HepG2 (cell line): ENCODE measurements around the gene GLYR1.

Experiments used
- CC2D1A ChIP-seq: sonication (generic); formaldehyde crosslinking; IDR thresholded peaks from 2 replicates; pipeline ENCODE4 v1.8.1; 2023; ENCODE audit warnings: mild to moderate bottlenecking, missing genetic modification reagents
- GABPA ChIP-seq, 2 experiments: IDR thresholded peaks; 2 replicates each; pipeline ENCODE4 v1.6.1; 2011 to 2016; ENCODE audit warnings: low read depth in 2 of 2, low read length in 1 of 2, missing biosample characterization in 1 of 2, missing genetic modification characterization in 1 of 2
- GABPB1 ChIP-seq: IDR thresholded peaks from 2 replicates; pipeline ENCODE4 v1.6.1; 2016; ENCODE audit warnings: mild to moderate bottlenecking, missing genetic modification reagents, moderate library complexity, missing compliant biosample characterization
- GLI4 ChIP-seq: sonication (generic); formaldehyde crosslinking; IDR thresholded peaks from 2 replicates; pipeline ENCODE4 v1.5.1; 2020; ENCODE audit warnings: missing genetic modification reagents, mild to moderate bottlenecking, moderate library complexity, borderline replicate concordance
- HOXD1 ChIP-seq: sonication (generic); formaldehyde crosslinking; IDR thresholded peaks from 2 replicates; pipeline ENCODE4 v1.5.0; 2020; ENCODE audit warnings: missing genetic modification reagents
- PCBP2 ChIP-seq: fragments of 200-400 bp; formaldehyde crosslinking; optimal IDR thresholded peaks from 2 replicates; pipeline ENCODE3; 2018; ENCODE audit warnings: low read length, low read depth; ENCODE audit not compliant: poor library complexity, severe bottlenecking
- RXRA ChIP-seq: sonication (generic); formaldehyde crosslinking; IDR thresholded peaks from 2 replicates; pipeline ENCODE4 v1.5.1; 2020; ENCODE audit warnings: missing genetic modification reagents
- ZNF10 ChIP-seq: sonication (generic); formaldehyde crosslinking; IDR thresholded peaks from 2 replicates; pipeline ENCODE4 v1.4.0; 2020; ENCODE audit warnings: mild to moderate bottlenecking, low read depth, missing genetic modification reagents, borderline replicate concordance
- ZNF777 ChIP-seq: sonication (generic); formaldehyde crosslinking; IDR thresholded peaks from 2 replicates; pipeline ENCODE4 v1.4.0; 2020; ENCODE audit warnings: missing genetic modification reagents
- TF ChIP-seq, protein P1 (sequence below): sonication (generic); formaldehyde crosslinking; IDR thresholded peaks from 2 replicates; pipeline ENCODE4 v1.4.0; 2020; ENCODE audit warnings: missing genetic modification reagents, borderline replicate concordance
- TF ChIP-seq, protein P2 (sequence below): sonication (generic); formaldehyde crosslinking; IDR thresholded peaks from 2 replicates; pipeline ENCODE4 v1.5.0; 2020; ENCODE audit warnings: mild to moderate bottlenecking, missing genetic modification reagents, moderate library complexity
- TF ChIP-seq, protein P3 (sequence below): sonication (generic); formaldehyde crosslinking; IDR thresholded peaks from 2 replicates; pipeline ENCODE4 v1.4.0; 2020; ENCODE audit warnings: missing genetic modification reagents, borderline replicate concordance
- TF ChIP-seq, protein P4 (sequence below): sonication (generic); formaldehyde crosslinking; IDR thresholded peaks from 2 replicates; pipeline ENCODE4 v1.4.0; 2020; ENCODE audit warnings: missing genetic modification reagents
- TF ChIP-seq, protein P5 (sequence below): sonication (generic); formaldehyde crosslinking; IDR thresholded peaks from 2 replicates; pipeline ENCODE4 v1.8.1; 2022; ENCODE audit warnings: mild to moderate bottlenecking, missing genetic modification reagents

DNA sequence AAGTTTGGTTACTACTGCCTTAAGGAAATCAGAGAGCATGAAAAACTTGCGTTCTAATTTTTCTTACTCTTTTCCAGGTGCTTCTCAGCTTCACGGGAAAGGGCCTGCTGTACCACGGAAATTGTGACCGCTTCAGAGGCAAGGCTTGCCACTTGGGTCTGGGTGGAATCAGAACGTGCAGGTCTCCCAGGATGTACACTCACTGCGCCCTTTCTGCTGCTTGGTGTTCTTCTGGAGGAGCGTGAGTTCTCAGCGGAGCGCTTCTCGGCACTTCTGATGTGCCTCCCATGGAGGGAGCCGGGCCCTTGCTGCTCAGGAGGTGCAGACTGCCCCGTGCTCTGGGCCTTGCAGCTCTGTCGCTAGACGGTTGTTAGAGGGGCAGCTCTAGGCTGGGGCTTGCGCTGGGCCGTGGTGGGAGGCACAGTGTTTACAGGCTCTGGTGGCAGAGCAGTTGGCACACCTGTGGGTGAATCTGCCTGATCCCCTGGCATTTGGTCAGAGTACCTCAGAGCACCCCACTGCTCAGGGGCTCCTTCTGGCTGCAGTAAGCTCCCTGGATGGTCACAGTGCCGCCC is 33.0 kb upstream of the GLYR1 start:
- TF ChIP-seq, protein P1, sequence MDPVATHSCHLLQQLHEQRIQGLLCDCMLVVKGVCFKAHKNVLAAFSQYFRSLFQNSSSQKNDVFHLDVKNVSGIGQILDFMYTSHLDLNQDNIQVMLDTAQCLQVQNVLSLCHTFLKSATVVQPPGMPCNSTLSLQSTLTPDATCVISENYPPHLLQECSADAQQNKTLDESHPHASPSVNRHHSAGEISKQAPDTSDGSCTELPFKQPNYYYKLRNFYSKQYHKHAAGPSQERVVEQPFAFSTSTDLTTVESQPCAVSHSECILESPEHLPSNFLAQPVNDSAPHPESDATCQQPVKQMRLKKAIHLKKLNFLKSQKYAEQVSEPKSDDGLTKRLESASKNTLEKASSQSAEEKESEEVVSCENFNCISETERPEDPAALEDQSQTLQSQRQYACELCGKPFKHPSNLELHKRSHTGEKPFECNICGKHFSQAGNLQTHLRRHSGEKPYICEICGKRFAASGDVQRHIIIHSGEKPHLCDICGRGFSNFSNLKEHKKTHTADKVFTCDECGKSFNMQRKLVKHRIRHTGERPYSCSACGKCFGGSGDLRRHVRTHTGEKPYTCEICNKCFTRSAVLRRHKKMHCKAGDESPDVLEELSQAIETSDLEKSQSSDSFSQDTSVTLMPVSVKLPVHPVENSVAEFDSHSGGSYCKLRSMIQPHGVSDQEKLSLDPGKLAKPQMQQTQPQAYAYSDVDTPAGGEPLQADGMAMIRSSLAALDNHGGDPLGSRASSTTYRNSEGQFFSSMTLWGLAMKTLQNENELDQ: no peak
- TF ChIP-seq, protein P2, sequence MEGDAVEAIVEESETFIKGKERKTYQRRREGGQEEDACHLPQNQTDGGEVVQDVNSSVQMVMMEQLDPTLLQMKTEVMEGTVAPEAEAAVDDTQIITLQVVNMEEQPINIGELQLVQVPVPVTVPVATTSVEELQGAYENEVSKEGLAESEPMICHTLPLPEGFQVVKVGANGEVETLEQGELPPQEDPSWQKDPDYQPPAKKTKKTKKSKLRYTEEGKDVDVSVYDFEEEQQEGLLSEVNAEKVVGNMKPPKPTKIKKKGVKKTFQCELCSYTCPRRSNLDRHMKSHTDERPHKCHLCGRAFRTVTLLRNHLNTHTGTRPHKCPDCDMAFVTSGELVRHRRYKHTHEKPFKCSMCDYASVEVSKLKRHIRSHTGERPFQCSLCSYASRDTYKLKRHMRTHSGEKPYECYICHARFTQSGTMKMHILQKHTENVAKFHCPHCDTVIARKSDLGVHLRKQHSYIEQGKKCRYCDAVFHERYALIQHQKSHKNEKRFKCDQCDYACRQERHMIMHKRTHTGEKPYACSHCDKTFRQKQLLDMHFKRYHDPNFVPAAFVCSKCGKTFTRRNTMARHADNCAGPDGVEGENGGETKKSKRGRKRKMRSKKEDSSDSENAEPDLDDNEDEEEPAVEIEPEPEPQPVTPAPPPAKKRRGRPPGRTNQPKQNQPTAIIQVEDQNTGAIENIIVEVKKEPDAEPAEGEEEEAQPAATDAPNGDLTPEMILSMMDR (CRISPR knock-in tag): no peak
- TF ChIP-seq GABPA (IDR thresholded peaks at IDR 0.05; ENCODE audit: low read depth, low read length): no peak
- TF ChIP-seq GABPA (CRISPR knock-in tag; IDR thresholded peaks at IDR 0.05; ENCODE audit: low read depth): no peak
- no peak for TF ChIP-seq CC2D1A (CRISPR knock-in tag)
- TF ChIP-seq, protein P3, sequence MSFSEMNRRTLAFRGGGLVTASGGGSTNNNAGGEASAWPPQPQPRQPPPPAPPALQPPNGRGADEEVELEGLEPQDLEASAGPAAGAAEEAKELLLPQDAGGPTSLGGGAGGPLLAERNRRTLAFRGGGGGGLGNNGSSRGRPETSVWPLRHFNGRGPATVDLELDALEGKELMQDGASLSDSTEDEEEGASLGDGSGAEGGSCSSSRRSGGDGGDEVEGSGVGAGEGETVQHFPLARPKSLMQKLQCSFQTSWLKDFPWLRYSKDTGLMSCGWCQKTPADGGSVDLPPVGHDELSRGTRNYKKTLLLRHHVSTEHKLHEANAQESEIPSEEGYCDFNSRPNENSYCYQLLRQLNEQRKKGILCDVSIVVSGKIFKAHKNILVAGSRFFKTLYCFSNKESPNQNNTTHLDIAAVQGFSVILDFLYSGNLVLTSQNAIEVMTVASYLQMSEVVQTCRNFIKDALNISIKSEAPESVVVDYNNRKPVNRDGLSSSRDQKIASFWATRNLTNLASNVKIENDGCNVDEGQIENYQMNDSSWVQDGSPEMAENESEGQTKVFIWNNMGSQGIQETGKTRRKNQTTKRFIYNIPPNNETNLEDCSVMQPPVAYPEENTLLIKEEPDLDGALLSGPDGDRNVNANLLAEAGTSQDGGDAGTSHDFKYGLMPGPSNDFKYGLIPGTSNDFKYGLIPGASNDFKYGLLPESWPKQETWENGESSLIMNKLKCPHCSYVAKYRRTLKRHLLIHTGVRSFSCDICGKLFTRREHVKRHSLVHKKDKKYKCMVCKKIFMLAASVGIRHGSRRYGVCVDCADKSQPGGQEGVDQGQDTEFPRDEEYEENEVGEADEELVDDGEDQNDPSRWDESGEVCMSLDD (CRISPR knock-in tag): no peak
- TF ChIP-seq HOXD1: no peak
- TF ChIP-seq PCBP2: no peak
- no peak for TF ChIP-seq RXRA
- TF ChIP-seq ZNF777 (CRISPR knock-in tag): no peak
- no peak for TF ChIP-seq GLI4
- TF ChIP-seq, protein P4, sequence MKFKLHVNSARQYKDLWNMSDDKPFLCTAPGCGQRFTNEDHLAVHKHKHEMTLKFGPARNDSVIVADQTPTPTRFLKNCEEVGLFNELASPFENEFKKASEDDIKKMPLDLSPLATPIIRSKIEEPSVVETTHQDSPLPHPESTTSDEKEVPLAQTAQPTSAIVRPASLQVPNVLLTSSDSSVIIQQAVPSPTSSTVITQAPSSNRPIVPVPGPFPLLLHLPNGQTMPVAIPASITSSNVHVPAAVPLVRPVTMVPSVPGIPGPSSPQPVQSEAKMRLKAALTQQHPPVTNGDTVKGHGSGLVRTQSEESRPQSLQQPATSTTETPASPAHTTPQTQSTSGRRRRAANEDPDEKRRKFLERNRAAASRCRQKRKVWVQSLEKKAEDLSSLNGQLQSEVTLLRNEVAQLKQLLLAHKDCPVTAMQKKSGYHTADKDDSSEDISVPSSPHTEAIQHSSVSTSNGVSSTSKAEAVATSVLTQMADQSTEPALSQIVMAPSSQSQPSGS (CRISPR knock-in tag): no peak
- TF ChIP-seq ZNF10 (CRISPR knock-in tag): no peak
- TF ChIP-seq, protein P5, sequence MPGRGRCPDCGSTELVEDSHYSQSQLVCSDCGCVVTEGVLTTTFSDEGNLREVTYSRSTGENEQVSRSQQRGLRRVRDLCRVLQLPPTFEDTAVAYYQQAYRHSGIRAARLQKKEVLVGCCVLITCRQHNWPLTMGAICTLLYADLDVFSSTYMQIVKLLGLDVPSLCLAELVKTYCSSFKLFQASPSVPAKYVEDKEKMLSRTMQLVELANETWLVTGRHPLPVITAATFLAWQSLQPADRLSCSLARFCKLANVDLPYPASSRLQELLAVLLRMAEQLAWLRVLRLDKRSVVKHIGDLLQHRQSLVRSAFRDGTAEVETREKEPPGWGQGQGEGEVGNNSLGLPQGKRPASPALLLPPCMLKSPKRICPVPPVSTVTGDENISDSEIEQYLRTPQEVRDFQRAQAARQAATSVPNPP (CRISPR knock-in tag): no peak
- no peak for TF ChIP-seq GABPB1 (CRISPR knock-in tag)
